Endothelial cell of umbilical vein (primary cell): ENCODE results near the gene GNPTAB. TPM values are rescaled to one million over a fixed set of nuclear protein-coding genes. Genes with fewer than 3 reads are reported as not detected.

Experiments
- BruUV-seq: library from RNA; stranded (reverse); fragments of 400-500 nt; replicated peaks from 2 replicates; lab custom pipeline; 2021; lab: Mats Ljungman, UMichigan
- CTCF ChIA-PET: fragments of 300-600, 350-600 bp; sonication (Branson Sonifier 250); formaldehyde crosslinking; loops from one replicate; lab custom pipeline; 2021; ENCODE audit warnings: antibody characterized with exemption, inconsistent platforms; lab: Charles Lee
- POLR2A ChIA-PET: fragments of 300-600, 350-600 bp; sonication (Branson Sonifier 250); formaldehyde crosslinking; loops from one replicate; lab custom pipeline; 2021; ENCODE audit warnings: antibody characterized with exemption, inconsistent platforms; lab: Charles Lee
- DNase-seq: peaks from one replicate; pipeline ENCODE4 v3.0.0-alpha.2; 2011; ENCODE audit warnings: low read depth, low spot score
- FAIRE-seq: peaks from 2 replicates; lab custom pipeline; 2011; peaks lifted over from hg19 to GRCh38; lab: Jason Lieb, UNC
- H2AFZ ChIP-seq: 2 replicates; pipeline ENCODE4 v1.6.0; 2012; ENCODE audit warnings: low read depth, low read length, control low read depth, inconsistent platforms
- H3K27ac ChIP-seq: 2 replicates; pipeline ENCODE4 v1.5.1; 2011; ENCODE audit warnings: low read depth, mild to moderate bottlenecking, control low read depth, low read length, moderate library complexity; ENCODE audit not compliant: insufficient read depth
- H3K27me3 ChIP-seq, 2 experiments: 2 replicates each; pipeline versions ENCODE4 v1.6.0 to v1.6.1; 2011; ENCODE audit warnings: low read length in 2 of 2, mixed read lengths in 1 of 2; ENCODE audit not compliant: control insufficient read depth in 2 of 2, insufficient read depth in 2 of 2
- H3K36me3 ChIP-seq, 2 experiments: 2 replicates in 1 of 2; 3 replicates in 1 of 2; pipeline ENCODE4 v1.5.1; 2011; ENCODE audit warnings: low read length in 2 of 2, mild to moderate bottlenecking in 1 of 2, moderate library complexity in 1 of 2; ENCODE audit not compliant: control insufficient read depth in 2 of 2, insufficient read depth in 2 of 2; ENCODE audit errors: extremely low read depth in 1 of 2
- H3K4me1 ChIP-seq: 3 replicates; pipeline ENCODE4 v1.5.1; 2011; ENCODE audit warnings: mild to moderate bottlenecking, low read length; ENCODE audit not compliant: control insufficient read depth, insufficient read depth; ENCODE audit errors: extremely low read depth
- H3K4me2 ChIP-seq: 2 replicates; pipeline ENCODE4 v1.6.1; 2011; ENCODE audit warnings: low read length, control low read depth, mixed read lengths; ENCODE audit not compliant: insufficient read depth
- H3K4me3 ChIP-seq, 3 experiments: fragments of 200-600 bp in 1 of 3; sonication (generic), shearing (Covaris generic) in 1 of 3; replicated peaks in 1 of 3; 2 replicates each; pipeline ENCODE4 v1.5.1; 2011 to 2016; ENCODE audit warnings: control low read depth in 3 of 3, low read length in 3 of 3, mild to moderate bottlenecking in 2 of 3, inconsistent platforms in 1 of 3, low read depth in 1 of 3, moderate library complexity in 1 of 3; ENCODE audit not compliant: insufficient read depth in 1 of 3
- H3K79me2 ChIP-seq: 2 replicates; pipeline ENCODE4 v1.6.0; 2012; ENCODE audit warnings: low read length, inconsistent platforms; ENCODE audit not compliant: control insufficient read depth, insufficient read depth
- H3K9ac ChIP-seq: replicated peaks from 2 replicates; pipeline ENCODE3; 2011; ENCODE audit warnings: low read length, control low read depth; ENCODE audit not compliant: insufficient read depth; ENCODE audit errors: extremely low read depth
- H3K9me1 ChIP-seq: replicated peaks from 3 replicates; pipeline ENCODE4 v1.6.0; 2011; ENCODE audit warnings: mild to moderate bottlenecking, low read length; ENCODE audit not compliant: control insufficient read depth, insufficient read depth; ENCODE audit errors: extremely low read depth
- H3K9me3 ChIP-seq: replicated peaks from 2 replicates; pipeline ENCODE4 v1.5.1; 2012; ENCODE audit warnings: low read length, inconsistent platforms; ENCODE audit not compliant: control insufficient read depth, insufficient read depth
- H4K20me1 ChIP-seq: replicated peaks from 2 replicates; pipeline ENCODE3; 2011; ENCODE audit warnings: mild to moderate bottlenecking, low read length; ENCODE audit not compliant: control insufficient read depth, insufficient read depth; ENCODE audit errors: extremely low read depth
- CTCF ChIP-seq, 2 donors: IDR thresholded peaks; 1 replicate in 1 of 2; 2 replicates in 1 of 2; pipeline ENCODE4 v1.5.1; 2011; ENCODE audit warnings: low read length in 2 of 2, mild to moderate bottlenecking in 2 of 2, moderate library complexity in 2 of 2, control low read depth in 1 of 2, inconsistent platforms in 1 of 2, low read depth in 1 of 2; ENCODE audit not compliant: insufficient read depth in 1 of 2; ENCODE audit errors: extremely low read depth in 1 of 2
- EZH2 ChIP-seq: IDR thresholded peaks from 2 replicates; pipeline ENCODE4 v1.6.1; 2012; ENCODE audit warnings: borderline replicate concordance, low read depth, mild to moderate bottlenecking, moderate library complexity, low read length, inconsistent platforms; ENCODE audit not compliant: severe bottlenecking
- FOS ChIP-seq: IDR thresholded peaks from 2 replicates; pipeline ENCODE4 v1.6.1; 2011; ENCODE audit warnings: mild to moderate bottlenecking, low read length, moderate library complexity, borderline replicate concordance; ENCODE audit not compliant: insufficient read depth
- GATA2 ChIP-seq: IDR thresholded peaks from 2 replicates; pipeline ENCODE4 v1.7.0; 2011; ENCODE audit warnings: low read depth, mild to moderate bottlenecking, moderate library complexity, mixed read lengths, low read length; ENCODE audit not compliant: insufficient read length, insufficient read depth
- JUN ChIP-seq: IDR thresholded peaks from 2 replicates; pipeline ENCODE4 v1.6.1; 2011; ENCODE audit warnings: borderline replicate concordance, low read depth; ENCODE audit not compliant: insufficient read length, insufficient read depth
- MAX ChIP-seq: IDR thresholded peaks from 2 replicates; pipeline ENCODE4 v1.6.1; 2011; ENCODE audit not compliant: insufficient read depth, insufficient read length
- MYC ChIP-seq: IDR thresholded peaks from one replicate; pipeline ENCODE4 v1.6.1; 2011; ENCODE audit warnings: mild to moderate bottlenecking, low read depth, low read length
- POLR2A ChIP-seq: IDR thresholded peaks from 2 replicates; pipeline ENCODE4 v1.6.1; 2012; ENCODE audit warnings: low read depth, mild to moderate bottlenecking, control low read depth, low read length
- POLR2AphosphoS5 ChIP-seq: IDR thresholded peaks from 2 replicates; pipeline ENCODE4 v1.6.1; 2012; ENCODE audit warnings: low read depth, mild to moderate bottlenecking, control low read depth, low read length, moderate library complexity; ENCODE audit not compliant: insufficient read depth
- dilution Hi-C: fragments of 300-500 bp; cut with MboI; formaldehyde crosslinking; loops from one replicate; pipeline ENCODE4 v1.15.0; 2019; ENCODE audit warnings: low sequenced_read_pairs; ENCODE audit not compliant: extremely low pct_ligation_motif_present
- intact Hi-C: fragments of 100-400 bp; cut with micrococcal nuclease; formaldehyde crosslinking; loops from one replicate; pipeline ENCODE4 v1.10.0; 2022
- polyA plus RNA-seq, 4 experiments: library from polyadenylated mRNA; depleted of rRNA in 3 of 4; stranded (reverse) in 3 of 4; unstranded in 1 of 4; fragments of >200 nt; gene quantifications; 2 replicates each; pipeline versions ENCODE4 v1.2.1 to v1.2.3, GENCODE V29; 2011 to 2012; ENCODE audit warnings: missing spikeins in 1 of 4
- total RNA-seq: library from RNA; stranded (reverse); gene quantifications from 2 replicates; pipeline ENCODE4 v1.2.3, GENCODE V29; 2021

Gene GNPTAB
- total and polyA plus RNA-seq, 2 donors (not counting 3 experiments of a cell fraction or from before 2014, with no cell fraction given): 15.6 to 39.5 TPM

- H2AFZ ChIP-seq: peak overlapping the region; percentile 87
- BruUV-seq: no TSS peak
- no peaks in the 10 kb centered on the region for H3K27me3 ChIP-seq
- peak overlapping the region; percentile 5 to 76 (median 55) for H3K4me3 ChIP-seq
- H3K79me2 ChIP-seq: peaks cover 32% of the 10 kb centered on the region
- H3K9ac ChIP-seq: peak overlapping the region; percentile 93
- peaks cover 0 to 2% of the 10 kb centered on the region in 2 experiments for H3K36me3 ChIP-seq
- no peaks in the 10 kb centered on the region for H4K20me1 ChIP-seq
- H3K27ac ChIP-seq: peak overlapping the region; percentile 93
- TF ChIP-seq CTCF (IDR thresholded peaks at IDR 0.05; ENCODE audit: extremely low read depth in 1 of 2, insufficient read depth in 1 of 2, low read depth in 1 of 2, low read length in 2 of 2) (no peak), JUN (no peak), MAX (no peak), POLR2AphosphoS5 (no peak), FOS (no peak), POLR2A (no peak), EZH2 (no peak), MYC (no peak), GATA2 (no peak)
- dilution Hi-C loops (no loop called here), intact Hi-C loops (loop anchor here (1.0 to 10.0 kb wide), 3 partner anchors 39 to 307 kb away; partner anchors contain the start of gene WASHC3)
- H3K4me1 ChIP-seq: peaks cover 26% of the 10 kb centered on the region
- H3K9me3 ChIP-seq: no peaks in the 10 kb centered on the region
- no peak for FAIRE-seq
- DNase-seq: no peak
- CTCF ChIA-PET: interaction anchor here (1.0 to 1.2 kb wide), 3 partner anchors 13 to 59 kb away, joined by 3 to 11 read pairs (median 3); no protein-coding TSS in a partner anchor
- no peaks in the 10 kb centered on the region for H3K9me1 ChIP-seq
- POLR2A ChIA-PET: interaction anchor here (0.8 to 1.7 kb wide), 3 partner anchors 13 to 47 kb away, joined by 3 to 16 read pairs (median 3); partner anchors contain the start of gene GNPTAB
- H3K4me2 ChIP-seq: peak overlapping the region; percentile 82
Observed at GRCh38 chr12:101877806-101878242, 47.1 kb upstream of the GNPTAB start.
